Testis (tissue), 2 donors: ENCODE results near the gene ZMIZ1.

ENCODE experiments used
- POLR2A ChIP-seq: fragments of 450-650 bp; IDR thresholded peaks from one replicate; pipeline ENCODE4 v1.6.1; 2017; ENCODE audit warnings: antibody characterized with exemption, mild to moderate bottlenecking, moderate library complexity
- TF ChIP-seq, protein P1 (sequence below), 3 experiments: fragments of 450-650 bp in 2 of 3; fragments of 200-600 bp in 1 of 3; sonication (generic) in 1 of 3; IDR thresholded peaks; one replicate each; pipeline ENCODE4 v1.5.1; 2016 to 2019; ENCODE audit warnings: antibody characterized with exemption in 3 of 3, mild to moderate bottlenecking in 2 of 3, moderate library complexity in 1 of 3

DNA sequence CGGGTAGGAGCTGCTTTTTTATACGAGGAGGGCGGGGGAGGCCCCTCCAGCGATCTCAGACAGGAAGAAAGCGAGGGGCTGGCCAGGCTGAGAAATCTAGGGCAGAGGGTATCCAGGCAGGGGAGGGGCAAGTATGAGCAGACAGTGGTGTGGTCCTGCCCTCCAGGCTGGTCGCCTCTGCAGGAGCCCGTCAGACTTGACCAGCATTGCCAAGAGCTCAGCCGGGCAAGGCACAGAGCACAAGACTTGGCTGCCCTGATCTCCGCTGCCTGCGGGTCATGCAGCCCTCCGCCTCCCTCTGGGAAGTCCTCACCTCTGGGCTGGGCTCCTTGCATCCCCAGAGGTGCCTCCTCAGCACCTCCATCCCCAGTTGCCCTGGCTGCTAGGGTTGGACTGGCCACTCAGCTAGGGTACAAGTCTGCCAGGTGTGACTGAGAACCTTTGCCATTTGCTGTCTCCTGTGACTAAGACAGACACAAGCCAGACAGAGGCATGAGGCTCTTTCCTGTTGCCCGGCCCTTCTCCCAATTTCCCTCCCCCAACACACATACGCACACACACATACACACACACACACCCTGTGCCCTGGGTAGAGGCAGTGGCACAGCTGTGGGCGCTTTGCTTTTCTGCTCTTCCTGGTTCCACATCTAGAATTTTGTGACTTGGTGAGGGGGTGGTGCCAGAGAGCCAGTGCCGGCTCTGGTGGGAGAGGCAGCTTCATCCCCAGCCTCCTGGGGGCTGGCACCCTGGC is 219.4 kb downstream of the ZMIZ1 start:
- TF ChIP-seq, protein P1, sequence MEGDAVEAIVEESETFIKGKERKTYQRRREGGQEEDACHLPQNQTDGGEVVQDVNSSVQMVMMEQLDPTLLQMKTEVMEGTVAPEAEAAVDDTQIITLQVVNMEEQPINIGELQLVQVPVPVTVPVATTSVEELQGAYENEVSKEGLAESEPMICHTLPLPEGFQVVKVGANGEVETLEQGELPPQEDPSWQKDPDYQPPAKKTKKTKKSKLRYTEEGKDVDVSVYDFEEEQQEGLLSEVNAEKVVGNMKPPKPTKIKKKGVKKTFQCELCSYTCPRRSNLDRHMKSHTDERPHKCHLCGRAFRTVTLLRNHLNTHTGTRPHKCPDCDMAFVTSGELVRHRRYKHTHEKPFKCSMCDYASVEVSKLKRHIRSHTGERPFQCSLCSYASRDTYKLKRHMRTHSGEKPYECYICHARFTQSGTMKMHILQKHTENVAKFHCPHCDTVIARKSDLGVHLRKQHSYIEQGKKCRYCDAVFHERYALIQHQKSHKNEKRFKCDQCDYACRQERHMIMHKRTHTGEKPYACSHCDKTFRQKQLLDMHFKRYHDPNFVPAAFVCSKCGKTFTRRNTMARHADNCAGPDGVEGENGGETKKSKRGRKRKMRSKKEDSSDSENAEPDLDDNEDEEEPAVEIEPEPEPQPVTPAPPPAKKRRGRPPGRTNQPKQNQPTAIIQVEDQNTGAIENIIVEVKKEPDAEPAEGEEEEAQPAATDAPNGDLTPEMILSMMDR (IDR thresholded peaks at IDR 0.05): no peak
- no peak for TF ChIP-seq POLR2A
